IMR-90 (cell line): ENCODE measurements around the gene EPB41L3. TPM values are rescaled to one million over a fixed set of nuclear protein-coding genes. Genes with fewer than 3 reads are reported as not detected.

Experiments
- ATAC-seq: fragments of 200-7000 bp; cut with Tn5 transposase; 2 replicates; pipeline ENCODE4 v1.9.1; 2020; ENCODE audit warnings: low read depth, mild to moderate bottlenecking, moderate library complexity
- BruUV-seq: library from RNA; stranded (reverse); fragments of 400-500 nt; replicated peaks from 2 replicates; lab custom pipeline; 2021; lab: Mats Ljungman, UMichigan
- CTCF ChIA-PET: fragments of 300-600 bp; formaldehyde crosslinking; extraction: SDS; loops from one replicate; lab custom pipeline; 2021; ENCODE audit warnings: antibody characterized with exemption; lab: Yijun Ruan, JAX
- POLR2A ChIA-PET: fragments of 300-600 bp; sonication (Branson Sonifier 250); formaldehyde crosslinking; loops from one replicate; lab custom pipeline; 2022; ENCODE audit warnings: antibody characterized with exemption; ENCODE audit not compliant: unreplicated experiment; lab: Charles Lee
- DNase-seq: peaks from one replicate; pipeline ENCODE4 v3.0.0; 2013
- H2AFZ ChIP-seq: replicated peaks from 2 replicates; pipeline ENCODE3; 2013; ENCODE audit warnings: low read length, mild to moderate bottlenecking; ENCODE audit not compliant: poor library complexity
- H2AK5ac ChIP-seq: 2 replicates; pipeline ENCODE4 v1.6.1; 2013; ENCODE audit warnings: low read depth, low read length, inconsistent platforms
- H2AK9ac ChIP-seq: replicated peaks from 2 replicates; pipeline ENCODE3; 2013; ENCODE audit warnings: mild to moderate bottlenecking, low read depth, low read length, moderate library complexity; ENCODE audit not compliant: poor library complexity
- H2BK120ac ChIP-seq: 2 replicates; pipeline ENCODE4 v1.6.1; 2013; ENCODE audit warnings: low read depth, low read length, inconsistent platforms
- H2BK15ac ChIP-seq: 3 replicates; pipeline ENCODE4 v1.6.1; 2013; ENCODE audit warnings: low read depth, low read length, inconsistent platforms
- H2BK20ac ChIP-seq: 2 replicates; pipeline ENCODE4 v1.6.1; 2013; ENCODE audit warnings: low read depth, mild to moderate bottlenecking, inconsistent platforms, low read length, moderate library complexity
- H2BK5ac ChIP-seq: 2 replicates; pipeline ENCODE4 v1.6.1; 2013; ENCODE audit warnings: mild to moderate bottlenecking, low read depth, low read length, inconsistent platforms; ENCODE audit not compliant: poor library complexity, severe bottlenecking
- H3K14ac ChIP-seq: replicated peaks from 2 replicates; pipeline ENCODE4 v1.6.1; 2013; ENCODE audit warnings: low read depth, low read length, inconsistent platforms
- H3K18ac ChIP-seq: 2 replicates; pipeline ENCODE4 v1.6.1; 2013; ENCODE audit warnings: low read depth, low read length, control low read depth
- H3K23ac ChIP-seq: 2 replicates; pipeline ENCODE4 v1.6.1; 2013; ENCODE audit warnings: low read depth, low read length, inconsistent platforms
- H3K27ac ChIP-seq: 2 replicates; pipeline ENCODE4 v1.5.1; 2013; ENCODE audit warnings: mild to moderate bottlenecking, control low read depth, low read length; ENCODE audit not compliant: insufficient read depth
- H3K27me3 ChIP-seq: 2 replicates; pipeline ENCODE4 v1.6.1; 2013; ENCODE audit warnings: low read length; ENCODE audit not compliant: control insufficient read depth, insufficient read depth
- H3K36me3 ChIP-seq: 2 replicates; pipeline ENCODE4 v1.6.1; 2013; ENCODE audit warnings: low read length, mixed read lengths; ENCODE audit not compliant: control insufficient read depth, insufficient read depth
- H3K4ac ChIP-seq: 2 replicates; pipeline ENCODE4 v1.6.1; 2013; ENCODE audit warnings: low read depth, low read length, inconsistent platforms
- H3K4me1 ChIP-seq: 2 replicates; pipeline ENCODE4 v1.6.1; 2013; ENCODE audit warnings: low read length, mixed read lengths; ENCODE audit not compliant: control insufficient read depth, insufficient read depth
- H3K4me2 ChIP-seq: 2 replicates; pipeline ENCODE4 v1.6.1; 2013; ENCODE audit warnings: low read depth, mild to moderate bottlenecking, control low read depth, low read length, moderate library complexity
- H3K4me3 ChIP-seq: 2 replicates; pipeline ENCODE4 v1.5.1; 2013; ENCODE audit warnings: low read depth, mild to moderate bottlenecking, control low read depth, low read length, moderate library complexity; ENCODE audit not compliant: insufficient read depth
- H3K56ac ChIP-seq: 2 replicates; pipeline ENCODE4 v1.6.1; 2013; ENCODE audit warnings: low read length, inconsistent platforms; ENCODE audit not compliant: insufficient read depth; ENCODE audit errors: extremely low read depth
- H3K79me1 ChIP-seq, 2 experiments: 2 replicates each; pipeline ENCODE4 v1.6.1; 2013; ENCODE audit warnings: low read length in 2 of 2, inconsistent platforms in 1 of 2, low read depth in 1 of 2
- H3K9ac ChIP-seq: 2 replicates; pipeline ENCODE4 v1.6.1; 2013; ENCODE audit warnings: low read depth, low read length, control low read depth
- H3K9me1 ChIP-seq: 2 replicates; pipeline ENCODE4 v1.6.1; 2013; ENCODE audit warnings: low read length, inconsistent platforms; ENCODE audit not compliant: insufficient read depth
- H3K9me3 ChIP-seq: 2 replicates; pipeline ENCODE4 v1.6.1; 2013; ENCODE audit warnings: low read length; ENCODE audit not compliant: control insufficient read depth, insufficient read depth
- H4K20me1 ChIP-seq: 2 replicates; pipeline ENCODE4 v1.6.1; 2013; ENCODE audit warnings: low read length, inconsistent platforms; ENCODE audit not compliant: insufficient read depth
- H4K5ac ChIP-seq: 2 replicates; pipeline ENCODE4 v1.6.1; 2013; ENCODE audit warnings: mild to moderate bottlenecking, low read depth, low read length, control low read depth
- H4K8ac ChIP-seq, 2 experiments: 2 replicates each; pipeline ENCODE4 v1.6.1; 2013; ENCODE audit warnings: low read depth in 2 of 2, low read length in 2 of 2, control low read depth in 1 of 2, inconsistent platforms in 1 of 2
- H4K91ac ChIP-seq: 2 replicates; pipeline ENCODE4 v1.6.1; 2013; ENCODE audit warnings: low read depth, low read length, inconsistent platforms; ENCODE audit not compliant: insufficient read depth
- ELK1 ChIP-seq: fragments of 150-350 bp; IDR thresholded peaks from 2 replicates; pipeline ENCODE4 v1.6.1; 2016; ENCODE audit warnings: low read depth, mild to moderate bottlenecking, low read length, moderate library complexity, borderline replicate concordance
- MAFK ChIP-seq: IDR thresholded peaks from 2 replicates; pipeline ENCODE4 v1.6.1; 2012; ENCODE audit warnings: low read depth, low read length, improper control_type of control experiment
- RCOR1 ChIP-seq: IDR thresholded peaks from 2 replicates; pipeline ENCODE4 v1.6.1; 2012; ENCODE audit warnings: mild to moderate bottlenecking, low read length, improper control_type of control experiment; ENCODE audit not compliant: insufficient replicate concordance
- WGBS, 2 experiments: methylation state at CpG; one replicate each; pipeline versions ENCODE4 v1.1.5 to v1.1.7; 2013; ENCODE audit warnings: missing lambda C conversion rate in 2 of 2; ENCODE audit not compliant: insufficient read length in 1 of 2; ENCODE audit errors: extremely low coverage in 2 of 2; 5-methylcytosine and 5-hydroxymethylcytosine counted together
- dilution Hi-C: fragments of 300-500 bp; cut with HindIII; formaldehyde crosslinking; loops from one replicate; pipeline ENCODE4 v1.14.3; 2018; ENCODE audit warnings: low sequenced_read_pairs; ENCODE audit not compliant: unreplicated experiment
- in situ Hi-C: fragments of 300-500 bp; cut with MboI; formaldehyde crosslinking; loops from 3 replicates; pipeline ENCODE4 v1.14.3; 2019; ENCODE audit warnings: low sequenced_read_pairs, inconsistent platforms, mixed read lengths
- intact Hi-C: fragments of 100-400 bp; cut with micrococcal nuclease; formaldehyde crosslinking; loops from 2 replicates; pipeline ENCODE4 v1.10.0; 2022
- polyA plus RNA-seq, 3 experiments: library from polyadenylated mRNA; depleted of rRNA; stranded (reverse); fragments of >200 nt; gene quantifications; 2 replicates each; pipeline ENCODE4 v1.2.3, GENCODE V29; 2012; ENCODE audit warnings: low replicate concordance in 1 of 3
- total RNA-seq: library from RNA; depleted of rRNA; stranded (reverse); fragments of >200 nt; gene quantifications from 2 replicates; pipeline ENCODE4 v1.2.3, GENCODE V29; 2012
- TF ChIP-seq, protein P1 (sequence below): conservative IDR thresholded peaks from 2 replicates; pipeline ENCODE4 v1.5.1; 2012; ENCODE audit warnings: mild to moderate bottlenecking, low read depth, low read length, improper control_type of control experiment

The EPB41L3 gene
- total and polyA plus RNA-seq, 2 of the 4 experiments (the other 2 are of a cell fraction): 36.6 to 70.3 TPM

DNA sequence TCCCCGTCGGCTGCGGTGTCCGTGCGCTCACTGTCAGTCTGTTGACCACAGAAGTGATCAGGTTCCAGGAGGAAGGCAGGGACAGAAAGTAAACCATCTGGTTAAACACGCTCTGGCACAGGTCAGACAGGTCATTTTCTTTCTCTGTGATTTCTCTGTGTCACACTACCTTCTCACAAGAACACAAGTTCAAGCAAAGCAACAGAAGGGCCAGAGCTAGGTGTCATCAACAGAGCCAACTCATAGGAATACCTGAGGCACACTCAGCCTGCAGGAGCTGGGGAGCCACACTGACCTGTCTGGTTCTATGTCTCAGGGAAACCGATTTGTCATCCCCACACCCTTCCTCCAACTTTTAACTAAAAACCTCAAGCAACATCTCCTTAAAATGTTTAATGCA lies 133.2 kb downstream of the EPB41L3 start:
- ChIA-PET CTCF (interaction anchor here (0.5 kb wide), 1 partner anchor 27 kb away, joined by 3 read pairs; no protein-coding TSS in a partner anchor), POLR2A (no interaction called here)
- Histone ChIP-seq H3K9me3 (no peaks in the 10 kb centered on the region), H2AFZ (no peak overlapping the region), H3K56ac (no peak overlapping the region), H3K14ac (no peak overlapping the region), H3K79me1 (no peaks in the 10 kb centered on the region), H3K4me1 (no peaks in the 10 kb centered on the region), H4K20me1 (no peaks in the 10 kb centered on the region), H3K9ac (no peak overlapping the region), H3K4me3 (no peak overlapping the region), H2BK5ac (no peak overlapping the region), H3K4ac (no peak overlapping the region), H3K4me2 (no peak overlapping the region), H3K36me3 (peaks cover 3% of the 10 kb centered on the region; the same call in 1 of the 2 replicates), H2AK9ac (no peak overlapping the region), H2BK120ac (no peak overlapping the region), H2AK5ac (no peak overlapping the region), H4K91ac (no peak overlapping the region), H3K27me3 (no peaks in the 10 kb centered on the region), H4K8ac (no peak overlapping the region), H2BK20ac (no peak overlapping the region), H2BK15ac (no peak overlapping the region), H4K5ac (no peak overlapping the region), H3K23ac (no peak overlapping the region), H3K27ac (no peak overlapping the region), H3K18ac (no peak overlapping the region), H3K9me1 (no peaks in the 10 kb centered on the region)
- no peak for ATAC-seq
- TF ChIP-seq RCOR1: no peak
- TF ChIP-seq ELK1: no peak
- TF ChIP-seq MAFK: no peak
- TF ChIP-seq, protein P1, sequence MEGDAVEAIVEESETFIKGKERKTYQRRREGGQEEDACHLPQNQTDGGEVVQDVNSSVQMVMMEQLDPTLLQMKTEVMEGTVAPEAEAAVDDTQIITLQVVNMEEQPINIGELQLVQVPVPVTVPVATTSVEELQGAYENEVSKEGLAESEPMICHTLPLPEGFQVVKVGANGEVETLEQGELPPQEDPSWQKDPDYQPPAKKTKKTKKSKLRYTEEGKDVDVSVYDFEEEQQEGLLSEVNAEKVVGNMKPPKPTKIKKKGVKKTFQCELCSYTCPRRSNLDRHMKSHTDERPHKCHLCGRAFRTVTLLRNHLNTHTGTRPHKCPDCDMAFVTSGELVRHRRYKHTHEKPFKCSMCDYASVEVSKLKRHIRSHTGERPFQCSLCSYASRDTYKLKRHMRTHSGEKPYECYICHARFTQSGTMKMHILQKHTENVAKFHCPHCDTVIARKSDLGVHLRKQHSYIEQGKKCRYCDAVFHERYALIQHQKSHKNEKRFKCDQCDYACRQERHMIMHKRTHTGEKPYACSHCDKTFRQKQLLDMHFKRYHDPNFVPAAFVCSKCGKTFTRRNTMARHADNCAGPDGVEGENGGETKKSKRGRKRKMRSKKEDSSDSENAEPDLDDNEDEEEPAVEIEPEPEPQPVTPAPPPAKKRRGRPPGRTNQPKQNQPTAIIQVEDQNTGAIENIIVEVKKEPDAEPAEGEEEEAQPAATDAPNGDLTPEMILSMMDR: no peak
- BruUV-seq: no TSS peak
- WGBS, 2 experiments: 87% methylated on average over 5 of the region's 7 CpGs; no CpG with 5 or more reads in 1 of the 2 experiments
- dilution Hi-C loops: no loop called here
- intact Hi-C loops: no loop called here
- no peak for DNase-seq
- in situ Hi-C loops: no loop called here
